ENCODE results near the gene SH3PXD2A.

The SH3PXD2A gene

GRCh38 chr10:103600325-103600724, 255.1 kb downstream of the SH3PXD2A start:
- Histone ChIP-seq H3K4me1 (ENCODE audit: control insufficient read depth, low read depth, low read length) (no peaks in the 10 kb centered on the region), H4K5ac (ENCODE audit: low read length) (no peak overlapping the region), H3K27ac (ENCODE audit: low read depth, low read length) (no peak overlapping the region), H4K8ac (ENCODE audit: low read depth, low read length) (no peak overlapping the region), H3K36me3 (ENCODE audit: control insufficient read depth, insufficient read depth, low read length) (no peaks in the 10 kb centered on the region), H2BK120ac (ENCODE audit: low read depth, low read length) (no peak overlapping the region), H3K56ac (ENCODE audit: low read length) (no peak overlapping the region), H3K9ac (ENCODE audit: low read length) (no peak overlapping the region), H2BK15ac (replicated peaks; ENCODE audit: low read depth) (no peak overlapping the region), H3K79me1 (ENCODE audit: low read length) (no peaks in the 10 kb centered on the region), H2AK5ac (ENCODE audit: low read length) (no peak overlapping the region), H3K79me2 (ENCODE audit: control insufficient read depth, insufficient read depth, low read length) (no peaks in the 10 kb centered on the region), H3K4ac (ENCODE audit: low read depth, low read length) (no peak overlapping the region), H2BK5ac (ENCODE audit: low read length) (no peak overlapping the region), H3K18ac (ENCODE audit: low read length) (no peak overlapping the region), H3K23ac (ENCODE audit: low read length) (no peak overlapping the region), H3K4me2 (ENCODE audit: low read length) (no peak overlapping the region), H3K4me3 (ENCODE audit: low read length) (no peak overlapping the region), H3K27me3 (ENCODE audit: insufficient read depth, low read length, poor library complexity) (no peaks in the 10 kb centered on the region)
- DNase-seq, result no peak
- no CpG with 5 or more reads among the region's 6 CpGs for WGBS (ENCODE audit: extremely low coverage, insufficient coverage, low lambda C conversion rate)

DNA sequence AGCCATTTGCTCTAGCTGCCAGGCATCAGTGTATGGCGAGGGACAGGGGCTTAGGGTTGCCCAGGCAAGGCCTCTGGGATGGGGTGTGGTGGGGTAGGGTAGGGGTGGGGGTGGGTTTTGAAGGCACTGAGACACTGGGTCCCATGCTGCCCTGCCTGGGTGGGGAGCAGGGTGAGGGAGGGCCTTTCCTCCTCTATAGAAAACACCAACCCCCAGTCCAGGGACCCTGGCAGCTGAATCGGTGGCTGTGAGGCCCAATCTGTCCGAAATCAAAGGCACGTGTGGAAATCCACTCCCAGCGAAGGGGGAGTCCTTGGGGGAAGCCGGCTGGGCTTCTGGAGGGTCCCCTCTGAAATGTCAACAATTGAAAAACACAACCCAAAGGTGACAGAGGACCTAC, 255.5 kb downstream of the SH3PXD2A start:
- no peak overlapping the region for H4K5ac ChIP-seq (ENCODE audit: low read length)
- no CpG with 5 or more reads among the region's 6 CpGs for WGBS (ENCODE audit: extremely low coverage, insufficient coverage, low lambda C conversion rate)
- H2AK5ac ChIP-seq (ENCODE audit: low read length), result no peak overlapping the region
- H3K79me1 ChIP-seq (ENCODE audit: low read length), result no peaks in the 10 kb centered on the region
- H2BK5ac ChIP-seq (ENCODE audit: low read length), result no peak overlapping the region
- DNase-seq, result no peak
- H4K8ac ChIP-seq (ENCODE audit: low read depth, low read length), result no peak overlapping the region
- H3K27ac ChIP-seq (ENCODE audit: low read depth, low read length), result no peak overlapping the region
- H3K4me1 ChIP-seq (ENCODE audit: control insufficient read depth, low read depth, low read length), result no peaks in the 10 kb centered on the region
- H3K4ac ChIP-seq (ENCODE audit: low read depth, low read length), result no peak overlapping the region
- no peaks in the 10 kb centered on the region for H3K79me2 ChIP-seq (ENCODE audit: control insufficient read depth, insufficient read depth, low read length)
- no peak overlapping the region for H3K56ac ChIP-seq (ENCODE audit: low read length)
- H3K4me2 ChIP-seq (ENCODE audit: low read length), result no peak overlapping the region
- no peaks in the 10 kb centered on the region for H3K36me3 ChIP-seq (ENCODE audit: control insufficient read depth, insufficient read depth, low read length)
- no peak overlapping the region for H3K4me3 ChIP-seq (ENCODE audit: low read length)
- no peaks in the 10 kb centered on the region for H3K27me3 ChIP-seq (ENCODE audit: insufficient read depth, low read length, poor library complexity)
- no peak overlapping the region for H2BK15ac ChIP-seq (replicated peaks; ENCODE audit: low read depth)
- no peak overlapping the region for H3K9ac ChIP-seq (ENCODE audit: low read length)
- no peak overlapping the region for H2BK120ac ChIP-seq (ENCODE audit: low read depth, low read length)
- H3K23ac ChIP-seq (ENCODE audit: low read length), result no peak overlapping the region
- no peak overlapping the region for H3K18ac ChIP-seq (ENCODE audit: low read length)

GRCh38 chr10:103599211-103599610, 256.2 kb downstream of the SH3PXD2A start:
- no peaks in the 10 kb centered on the region for H3K79me1 ChIP-seq (ENCODE audit: low read length)
- no peak overlapping the region for H3K56ac ChIP-seq (ENCODE audit: low read length)
- H2BK120ac ChIP-seq (ENCODE audit: low read depth, low read length), result no peak overlapping the region
- H3K79me2 ChIP-seq (ENCODE audit: control insufficient read depth, insufficient read depth, low read length), result no peaks in the 10 kb centered on the region
- H3K4ac ChIP-seq (ENCODE audit: low read depth, low read length), result no peak overlapping the region
- H2AK5ac ChIP-seq (ENCODE audit: low read length), result no peak overlapping the region
- no peaks in the 10 kb centered on the region for H3K4me1 ChIP-seq (ENCODE audit: control insufficient read depth, low read depth, low read length)
- H3K9ac ChIP-seq (ENCODE audit: low read length), result no peak overlapping the region
- no peak overlapping the region for H3K27ac ChIP-seq (ENCODE audit: low read depth, low read length)
- H3K36me3 ChIP-seq (ENCODE audit: control insufficient read depth, insufficient read depth, low read length), result no peaks in the 10 kb centered on the region
- H4K5ac ChIP-seq (ENCODE audit: low read length), result no peak overlapping the region
- H3K23ac ChIP-seq (ENCODE audit: low read length), result no peak overlapping the region
- DNase-seq, result no peak
- no peak overlapping the region for H2BK15ac ChIP-seq (replicated peaks; ENCODE audit: low read depth)
- no peak overlapping the region for H4K8ac ChIP-seq (ENCODE audit: low read depth, low read length)
- no peak overlapping the region for H2BK5ac ChIP-seq (ENCODE audit: low read length)
- no peak overlapping the region for H3K4me2 ChIP-seq (ENCODE audit: low read length)
- WGBS (ENCODE audit: extremely low coverage, insufficient coverage, low lambda C conversion rate), result no CpG with 5 or more reads among the region's 3 CpGs
- no peak overlapping the region for H3K18ac ChIP-seq (ENCODE audit: low read length)
- H3K4me3 ChIP-seq (ENCODE audit: low read length), result no peak overlapping the region
- no peaks in the 10 kb centered on the region for H3K27me3 ChIP-seq (ENCODE audit: insufficient read depth, low read length, poor library complexity)

DNA sequence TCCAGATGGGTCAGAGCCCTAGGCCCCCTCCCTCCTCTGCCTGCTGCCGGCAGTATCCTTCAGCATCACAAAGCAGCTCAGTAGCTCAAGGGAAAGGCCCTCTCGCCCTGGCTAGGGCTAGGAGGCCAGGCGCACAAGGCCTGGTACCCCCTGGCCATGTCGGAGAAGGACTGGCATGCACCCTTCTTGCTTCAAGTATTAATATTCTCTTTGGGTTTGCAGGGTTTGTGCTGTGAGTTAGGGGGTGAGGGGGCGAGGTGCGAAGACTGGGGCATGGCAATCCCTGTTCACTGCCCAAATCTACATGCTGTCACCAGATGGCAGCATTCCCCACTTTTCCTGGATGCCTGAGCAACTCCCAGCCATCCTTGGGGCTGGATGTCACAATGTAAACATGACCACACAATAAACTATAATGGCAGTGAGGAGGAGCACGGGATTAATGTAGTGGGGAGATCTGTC, 256.7 kb downstream of the SH3PXD2A start:
- Histone ChIP-seq H4K5ac (ENCODE audit: low read length) (no peak overlapping the region), H4K8ac (ENCODE audit: low read depth, low read length) (no peak overlapping the region), H3K4me3 (ENCODE audit: low read length) (no peak overlapping the region), H3K18ac (ENCODE audit: low read length) (no peak overlapping the region), H3K36me3 (ENCODE audit: control insufficient read depth, insufficient read depth, low read length) (no peaks in the 10 kb centered on the region), H3K27ac (ENCODE audit: low read depth, low read length) (no peak overlapping the region), H3K56ac (ENCODE audit: low read length) (no peak overlapping the region), H2BK15ac (replicated peaks; ENCODE audit: low read depth) (no peak overlapping the region), H3K4me2 (ENCODE audit: low read length) (no peak overlapping the region), H3K79me2 (ENCODE audit: control insufficient read depth, insufficient read depth, low read length) (no peaks in the 10 kb centered on the region), H3K23ac (ENCODE audit: low read length) (no peak overlapping the region), H3K79me1 (ENCODE audit: low read length) (no peaks in the 10 kb centered on the region), H3K4ac (ENCODE audit: low read depth, low read length) (no peak overlapping the region), H3K9ac (ENCODE audit: low read length) (no peak overlapping the region), H3K27me3 (ENCODE audit: insufficient read depth, low read length, poor library complexity) (no peaks in the 10 kb centered on the region), H2BK5ac (ENCODE audit: low read length) (no peak overlapping the region), H2BK120ac (ENCODE audit: low read depth, low read length) (no peak overlapping the region), H3K4me1 (ENCODE audit: control insufficient read depth, low read depth, low read length) (no peaks in the 10 kb centered on the region), H2AK5ac (ENCODE audit: low read length) (no peak overlapping the region)
- WGBS (ENCODE audit: extremely low coverage, insufficient coverage, low lambda C conversion rate), result no CpG with 5 or more reads among the region's 7 CpGs
- peak; percentile 84 for DNase-seq

DNA sequence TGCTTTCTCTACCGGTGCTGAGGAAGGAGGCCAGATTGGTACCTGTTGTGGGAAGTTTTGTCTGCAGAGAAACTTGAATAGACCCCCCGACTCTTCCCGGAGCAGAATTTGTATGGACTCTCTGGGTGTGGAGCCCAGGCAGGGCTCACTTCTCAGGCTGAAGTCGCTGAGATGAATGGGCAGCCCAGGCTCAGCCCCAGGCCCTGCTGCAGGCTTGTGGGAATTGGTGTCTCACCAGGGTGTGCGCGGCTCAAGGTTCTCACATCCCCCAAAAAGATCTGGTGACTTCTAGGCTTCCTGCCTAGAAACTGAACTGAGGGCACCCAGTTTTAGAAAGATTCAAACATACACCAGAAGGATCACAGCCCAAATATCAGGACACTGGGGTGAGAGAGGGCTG, 258.4 kb downstream of the SH3PXD2A start:
- DNase-seq, result no peak
- Histone ChIP-seq H3K9ac (ENCODE audit: low read length) (no peak overlapping the region), H3K79me2 (ENCODE audit: control insufficient read depth, insufficient read depth, low read length) (no peaks in the 10 kb centered on the region), H3K4me2 (ENCODE audit: low read length) (no peak overlapping the region), H3K36me3 (ENCODE audit: control insufficient read depth, insufficient read depth, low read length) (no peaks in the 10 kb centered on the region), H2BK15ac (replicated peaks; ENCODE audit: low read depth) (no peak overlapping the region), H3K23ac (ENCODE audit: low read length) (no peak overlapping the region), H3K4me3 (ENCODE audit: low read length) (no peak overlapping the region), H3K4ac (ENCODE audit: low read depth, low read length) (no peak overlapping the region), H2BK120ac (ENCODE audit: low read depth, low read length) (no peak overlapping the region), H3K4me1 (ENCODE audit: control insufficient read depth, low read depth, low read length) (no peaks in the 10 kb centered on the region), H2BK5ac (ENCODE audit: low read length) (no peak overlapping the region), H3K18ac (ENCODE audit: low read length) (no peak overlapping the region), H4K5ac (ENCODE audit: low read length) (no peak overlapping the region), H3K56ac (ENCODE audit: low read length) (no peak overlapping the region), H3K27me3 (ENCODE audit: insufficient read depth, low read length, poor library complexity) (no peaks in the 10 kb centered on the region), H3K27ac (ENCODE audit: low read depth, low read length) (no peak overlapping the region), H3K79me1 (ENCODE audit: low read length) (no peaks in the 10 kb centered on the region), H2AK5ac (ENCODE audit: low read length) (no peak overlapping the region), H4K8ac (ENCODE audit: low read depth, low read length) (no peak overlapping the region)
- no CpG with 5 or more reads among the region's 6 CpGs for WGBS (ENCODE audit: extremely low coverage, insufficient coverage, low lambda C conversion rate)

- H3K4me1 ChIP-seq (ENCODE audit: control insufficient read depth, low read depth, low read length), result no peaks in the 10 kb centered on the region
- H3K4me2 ChIP-seq (ENCODE audit: low read length), result no peak overlapping the region
- H4K5ac ChIP-seq (ENCODE audit: low read length), result no peak overlapping the region
- no peak overlapping the region for H2AK5ac ChIP-seq (ENCODE audit: low read length)
- H3K9ac ChIP-seq (ENCODE audit: low read length), result no peak overlapping the region
- no peak for DNase-seq
- H3K4me3 ChIP-seq (ENCODE audit: low read length), result no peak overlapping the region
- H2BK5ac ChIP-seq (ENCODE audit: low read length), result no peak overlapping the region
- no peak overlapping the region for H3K4ac ChIP-seq (ENCODE audit: low read depth, low read length)
- H3K79me1 ChIP-seq (ENCODE audit: low read length), result no peaks in the 10 kb centered on the region
- no peak overlapping the region for H3K56ac ChIP-seq (ENCODE audit: low read length)
- H3K27ac ChIP-seq (ENCODE audit: low read depth, low read length), result no peak overlapping the region
- no peak overlapping the region for H3K23ac ChIP-seq (ENCODE audit: low read length)
- H4K8ac ChIP-seq (ENCODE audit: low read depth, low read length), result no peak overlapping the region
- no peak overlapping the region for H2BK120ac ChIP-seq (ENCODE audit: low read depth, low read length)
- no peaks in the 10 kb centered on the region for H3K27me3 ChIP-seq (ENCODE audit: insufficient read depth, low read length, poor library complexity)
- no peaks in the 10 kb centered on the region for H3K36me3 ChIP-seq (ENCODE audit: control insufficient read depth, insufficient read depth, low read length)
- no peak overlapping the region for H2BK15ac ChIP-seq (replicated peaks; ENCODE audit: low read depth)
- no CpG with 5 or more reads among the region's 4 CpGs for WGBS (ENCODE audit: extremely low coverage, insufficient coverage, low lambda C conversion rate)
- no peaks in the 10 kb centered on the region for H3K79me2 ChIP-seq (ENCODE audit: control insufficient read depth, insufficient read depth, low read length)
- H3K18ac ChIP-seq (ENCODE audit: low read length), result no peak overlapping the region
These were observed 259.2 kb downstream of the SH3PXD2A start for GRCh38 chr10:103595933-103596726.
